GM18867 (cell line): ENCODE measurements around the gene PLCL1.
A peak's percentile ranks its signal among the peaks of the same experiment; 100 is the strongest.
"Not testable (repeated sequence)": the region's sequence is repeated elsewhere in the genome, so short reads cannot be mapped to it uniquely, and the experiment has no call there.

Experiments used
- ATAC-seq: cut with Tn5 transposase; IDR thresholded peaks from one replicate; pipeline ENCODE4 v1.9.1; 2021; ENCODE audit warnings: mild to moderate bottlenecking, moderate library complexity; ENCODE audit not compliant: unreplicated experiment

The PLCL1 gene

GRCh38 chr2:197809064-197809463 is 4.7 kb downstream of the PLCL1 start:
- no peak for ATAC-seq

DNA sequence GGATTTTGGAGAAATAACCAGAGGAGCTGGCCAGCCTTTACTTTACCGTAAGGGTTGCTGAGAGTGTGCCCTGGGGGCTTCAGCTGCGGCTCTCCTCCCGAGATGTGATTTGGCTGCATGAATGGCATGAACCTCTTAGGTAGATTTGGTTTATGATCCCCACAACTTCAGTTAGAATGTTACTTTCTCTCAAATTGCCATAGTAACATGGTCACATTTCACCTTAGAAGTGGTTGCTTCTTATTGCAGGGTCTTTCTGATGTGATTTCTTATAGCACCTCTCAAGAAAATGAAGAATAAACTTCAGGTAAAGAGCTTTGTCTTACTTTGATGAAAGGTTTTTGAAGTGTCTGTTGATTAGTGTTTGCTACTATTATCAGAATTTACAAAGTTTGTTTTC is 5.6 kb downstream of the PLCL1 start:
- no peak for ATAC-seq

GRCh38 chr2:197810491-197810890 is 6.1 kb downstream of the PLCL1 start:
- no peak for ATAC-seq

DNA sequence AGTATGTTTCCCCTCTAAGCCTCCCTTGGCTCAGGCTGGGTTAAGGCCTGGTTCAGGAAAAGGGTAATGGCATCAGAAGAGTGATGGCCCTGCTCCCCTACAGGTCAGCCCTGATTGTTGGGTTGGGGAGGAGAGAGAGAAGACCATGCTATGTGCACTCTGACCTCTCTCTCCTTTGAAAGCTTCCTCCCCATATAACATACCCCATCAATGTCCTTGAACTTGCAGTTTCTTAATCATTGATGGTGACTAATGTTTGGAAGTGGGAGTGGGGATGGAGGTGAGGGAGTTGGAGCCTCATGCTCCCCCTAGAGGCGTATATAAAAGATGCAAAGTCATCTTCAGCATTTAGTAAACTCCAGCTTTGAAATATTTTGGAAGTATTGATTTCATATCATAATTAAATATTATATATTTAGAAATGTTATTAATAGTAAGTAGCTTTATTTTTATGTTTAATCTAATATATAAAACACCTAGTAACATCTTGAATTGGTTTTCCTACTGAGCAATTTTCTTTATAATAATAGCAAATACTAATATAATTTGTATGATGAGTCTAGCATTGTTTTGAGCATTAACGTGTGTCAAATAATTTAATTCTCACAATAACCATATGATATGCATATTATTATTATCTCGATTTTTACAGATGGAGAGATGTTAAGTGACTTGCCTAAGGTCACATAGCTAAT is 8.8 kb downstream of the PLCL1 start:
- ATAC-seq = no peak

DNA sequence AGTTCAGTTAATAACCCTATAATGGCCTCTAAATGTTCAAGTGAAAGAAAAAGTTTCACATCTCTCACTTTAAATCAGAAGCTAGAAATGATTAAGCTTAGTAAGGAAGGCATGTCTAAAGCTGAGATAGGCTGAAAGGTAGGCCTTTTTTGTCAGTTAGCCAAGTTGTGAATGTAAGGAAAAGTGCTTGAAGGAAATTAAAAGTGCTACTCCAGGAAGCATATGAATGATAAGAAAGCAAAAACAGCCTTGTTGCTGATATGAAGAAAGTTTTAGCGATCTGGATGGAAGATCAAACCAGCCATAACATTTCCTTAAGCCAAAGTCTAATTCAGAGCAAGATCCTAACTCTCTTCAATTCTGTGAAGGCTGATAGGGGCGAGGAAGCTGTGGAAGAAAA is 10.1 kb downstream of the PLCL1 start:
- ATAC-seq = no peak

DNA sequence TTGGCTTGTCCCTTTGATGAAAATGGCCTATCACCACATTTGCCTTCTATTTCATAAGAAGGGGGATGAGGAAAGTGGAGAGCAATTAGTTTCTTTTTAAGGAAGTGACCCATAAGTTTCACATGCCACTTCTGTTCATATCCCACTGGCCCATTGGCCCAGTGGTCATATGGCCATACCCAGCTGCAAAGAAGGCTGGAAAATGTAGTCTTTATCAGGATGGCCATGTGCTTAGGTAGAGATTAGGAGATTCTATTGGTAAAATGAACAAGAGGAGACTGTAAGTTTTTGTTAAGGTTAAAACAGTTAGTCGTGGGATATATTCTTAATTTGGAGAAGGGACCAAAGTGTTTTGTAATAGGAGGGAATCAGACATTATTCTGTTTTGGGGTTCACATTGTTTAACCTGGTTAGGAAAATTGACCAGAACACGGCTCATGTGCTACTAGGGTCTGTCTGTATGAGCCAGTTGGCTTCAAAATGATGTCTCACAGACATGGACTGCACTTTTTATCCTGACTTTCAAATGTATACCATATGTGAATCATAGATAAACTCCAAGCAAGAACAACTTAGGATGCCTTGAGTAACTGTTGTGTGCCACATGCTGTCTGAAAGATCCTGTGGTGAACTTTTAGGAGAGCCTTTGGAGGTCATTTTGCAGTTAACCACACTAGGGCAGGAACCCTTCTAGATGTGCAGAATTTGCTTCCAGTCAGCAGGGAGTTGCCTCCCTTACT is 17.3 kb downstream of the PLCL1 start:
- ATAC-seq = no peak

DNA sequence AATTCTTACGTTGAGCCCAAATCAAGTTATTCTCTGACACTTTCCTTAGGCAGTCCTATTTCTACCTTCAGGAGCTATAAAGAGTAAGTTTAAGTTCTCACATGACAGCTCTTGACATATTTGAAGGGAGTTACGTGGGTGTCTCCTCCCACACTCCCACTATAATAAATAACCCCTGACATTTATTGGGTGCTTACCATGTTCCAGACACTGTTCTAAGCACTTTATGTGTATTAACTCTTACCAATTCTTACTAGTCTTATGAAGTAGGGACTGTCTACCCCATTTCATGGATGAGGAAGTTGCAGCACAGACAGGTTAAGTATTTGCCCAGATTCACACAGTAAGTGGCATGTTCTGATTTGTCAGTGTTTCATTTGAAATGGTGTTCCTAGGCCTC is 17.9 kb downstream of the PLCL1 start:
- no peak for ATAC-seq

- ATAC-seq = no peak
These were observed 23.2 kb downstream of the PLCL1 start for GRCh38 chr2:197827618-197828017.

DNA sequence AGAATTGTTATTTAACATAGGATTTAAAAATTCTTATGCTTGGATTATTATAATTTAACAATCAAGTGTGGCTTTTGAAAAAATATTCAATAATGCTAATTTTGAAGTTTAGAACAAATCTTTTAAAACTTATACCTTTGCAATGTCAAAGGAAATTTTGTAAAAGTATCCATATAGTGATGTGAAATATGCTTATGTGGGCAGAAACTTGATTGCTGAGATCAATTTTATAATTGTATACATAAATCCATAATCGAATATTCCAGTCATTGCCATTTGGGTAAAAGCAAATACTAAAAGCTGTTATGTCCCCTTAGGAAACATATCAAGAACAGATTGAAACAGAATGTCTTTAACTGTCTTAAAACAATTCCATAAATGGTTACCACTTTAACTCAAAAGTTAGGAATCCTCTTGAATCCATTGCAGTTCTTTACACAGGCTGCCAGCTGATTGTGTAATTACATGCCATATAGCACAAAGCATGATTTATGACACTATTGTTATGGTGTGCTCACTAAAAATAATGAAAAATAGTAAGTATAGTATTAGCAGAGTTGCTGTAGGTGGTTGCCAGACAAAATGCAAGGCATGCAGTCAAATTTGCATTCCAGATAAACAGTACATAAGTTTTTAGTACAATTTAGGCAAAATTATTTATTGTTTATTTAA is 24.2 kb downstream of the PLCL1 start:
- ATAC-seq = no peak

DNA sequence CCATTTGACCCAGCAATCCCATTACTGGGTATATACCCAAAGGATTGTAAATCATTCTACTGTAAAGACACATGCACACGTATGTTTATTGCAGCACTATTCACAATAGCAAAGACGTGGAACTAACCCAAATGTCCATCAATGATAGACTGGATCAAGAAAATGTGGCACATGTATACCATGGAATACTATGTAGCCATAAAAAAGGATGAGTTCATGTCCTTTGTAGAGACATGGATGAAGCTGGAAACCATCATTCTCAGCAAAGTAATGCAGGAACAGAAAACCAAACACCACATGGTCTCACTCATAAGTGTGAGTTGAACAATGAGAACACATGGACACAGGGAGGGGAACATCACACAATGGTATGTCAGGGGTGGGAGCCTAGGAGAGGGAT is 30.4 kb downstream of the PLCL1 start:
- ATAC-seq = not testable (repeated sequence)

- ATAC-seq = no peak
These were observed 30.9 kb downstream of the PLCL1 start for GRCh38 chr2:197835293-197835692.

DNA sequence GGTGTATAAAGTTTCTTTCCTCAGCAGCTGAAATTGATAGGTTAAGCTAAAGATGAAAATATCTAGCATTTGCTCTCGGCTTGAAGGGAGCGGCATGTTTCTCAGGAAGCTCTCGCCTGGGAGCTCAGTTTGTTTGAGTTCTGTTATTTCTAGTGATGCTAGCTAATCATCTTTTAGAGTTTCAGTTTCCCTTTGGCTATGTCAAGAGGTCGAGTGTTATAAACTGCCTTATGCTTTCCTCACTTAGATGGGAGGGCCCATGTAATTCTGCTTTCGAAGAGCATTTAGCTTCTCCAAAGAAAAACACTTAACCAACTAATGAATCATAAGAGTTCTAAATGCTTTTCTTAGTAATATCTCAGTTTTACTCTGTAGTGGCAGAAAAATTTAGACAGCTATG is 33.6 kb downstream of the PLCL1 start:
- ATAC-seq = peak; percentile 99

- no peak for ATAC-seq
These were observed 34.2 kb downstream of the PLCL1 start for GRCh38 chr2:197838579-197838978.

DNA sequence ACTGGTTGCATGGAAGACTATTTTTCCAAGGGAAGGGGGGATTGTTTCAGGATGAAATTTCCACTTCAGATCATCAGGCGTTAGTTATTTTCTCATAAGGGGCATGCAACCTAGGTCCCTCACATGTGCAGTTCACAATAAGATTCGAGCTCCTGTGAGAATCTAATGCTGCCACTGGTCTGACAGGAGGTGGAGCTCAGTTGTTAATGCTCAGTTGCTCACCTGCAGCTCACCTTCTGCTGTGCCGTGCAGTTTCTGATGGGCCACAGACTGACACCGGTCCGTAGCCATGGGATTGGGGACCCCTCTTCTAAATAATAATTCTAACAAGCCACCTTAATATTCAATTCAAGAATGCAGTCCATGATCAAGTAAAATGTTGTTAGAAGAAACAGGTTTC is 34.9 kb downstream of the PLCL1 start:
- ATAC-seq = no peak

DNA sequence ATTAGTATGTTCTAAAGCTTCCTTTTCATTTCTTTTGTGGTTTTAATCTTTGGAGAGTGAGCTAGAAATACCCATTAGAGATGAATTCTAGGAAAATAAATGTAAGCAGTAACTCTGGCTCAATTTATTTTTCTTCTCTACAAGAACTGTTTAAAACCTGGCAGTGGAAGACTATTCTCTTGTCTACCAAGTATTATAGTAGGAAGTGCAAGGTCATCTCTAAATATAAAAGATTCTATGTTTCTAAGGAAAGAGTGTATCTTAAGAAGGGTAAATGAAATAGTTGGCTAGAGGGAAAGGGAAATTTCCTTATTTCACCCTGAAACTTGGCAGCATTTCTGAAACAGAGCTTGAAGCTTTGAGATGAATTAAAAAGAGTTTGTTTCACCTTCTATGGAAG is 35.5 kb downstream of the PLCL1 start:
- ATAC-seq = no peak

DNA sequence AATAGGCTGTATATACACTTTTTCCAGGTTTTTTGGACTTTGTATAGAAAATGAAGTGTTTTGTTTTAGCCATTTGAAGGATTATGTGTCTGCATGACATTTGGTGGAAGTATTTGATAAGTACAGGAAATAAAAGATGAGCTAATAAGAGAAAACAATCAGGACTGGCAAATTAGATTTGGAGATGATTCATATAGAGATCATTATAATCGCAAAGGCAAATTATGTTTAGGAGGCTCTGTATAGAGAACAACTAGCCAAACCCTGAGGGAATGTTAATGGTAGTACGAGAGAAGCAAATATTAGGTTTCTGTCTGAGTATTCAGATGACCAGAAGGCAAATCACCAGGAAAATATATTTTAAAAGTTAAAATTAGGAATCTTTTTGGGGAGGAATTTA is 41.7 kb downstream of the PLCL1 start:
- ATAC-seq = no peak

DNA sequence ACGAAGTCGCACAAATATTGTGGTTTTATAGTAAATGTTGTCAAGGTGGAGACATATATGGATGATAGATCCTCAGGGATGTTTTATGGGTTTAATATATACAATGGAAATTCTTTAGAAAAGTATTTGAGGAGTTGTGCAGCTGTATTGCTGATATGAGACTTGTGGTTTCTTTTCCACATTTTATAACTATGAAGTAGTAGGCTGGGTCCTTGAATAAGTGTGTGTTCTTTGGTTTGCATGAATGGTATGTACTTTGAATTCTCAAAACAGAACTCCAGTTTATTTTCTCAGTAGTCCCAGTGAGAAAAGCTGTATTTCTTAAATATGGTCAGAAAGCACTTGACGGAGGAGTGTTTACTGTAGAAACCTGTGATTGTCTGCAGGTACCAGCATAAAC is 42.4 kb downstream of the PLCL1 start:
- ATAC-seq = no peak

DNA sequence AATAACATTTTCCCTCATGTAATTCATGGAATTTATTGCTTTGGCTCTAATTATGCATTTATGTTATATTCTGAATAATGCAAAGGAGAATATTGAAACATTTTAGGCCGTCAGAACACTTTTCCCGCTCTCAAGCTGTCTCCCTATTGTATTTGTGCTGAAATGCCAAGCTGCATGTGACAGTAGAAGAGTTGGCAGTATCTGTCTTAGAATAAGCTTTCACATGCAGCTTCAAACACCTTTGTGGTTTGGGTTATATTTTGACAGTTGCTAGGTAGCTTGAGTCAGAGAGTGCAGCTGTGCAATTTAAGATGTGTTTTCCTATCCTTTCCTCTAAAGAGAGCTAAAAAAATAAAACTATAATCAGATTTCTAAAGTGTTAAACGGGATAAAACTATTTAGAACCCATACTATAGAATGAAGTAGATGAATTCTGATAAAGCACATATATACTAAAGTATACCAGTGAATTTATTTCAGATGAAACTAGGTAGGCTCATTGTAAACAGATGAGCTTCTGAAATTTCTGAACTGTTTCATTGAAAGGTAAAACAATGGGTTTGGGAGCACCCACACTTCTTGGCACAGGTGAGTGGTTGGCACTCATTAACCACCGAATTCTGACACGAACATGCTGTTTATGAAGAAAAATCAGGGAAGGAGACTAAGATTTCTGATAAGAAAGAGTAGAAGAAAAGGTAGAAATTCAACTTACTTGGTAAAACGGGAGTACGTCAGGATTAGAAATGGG is 43.4 kb downstream of the PLCL1 start:
- peak; percentile 84 for ATAC-seq

DNA sequence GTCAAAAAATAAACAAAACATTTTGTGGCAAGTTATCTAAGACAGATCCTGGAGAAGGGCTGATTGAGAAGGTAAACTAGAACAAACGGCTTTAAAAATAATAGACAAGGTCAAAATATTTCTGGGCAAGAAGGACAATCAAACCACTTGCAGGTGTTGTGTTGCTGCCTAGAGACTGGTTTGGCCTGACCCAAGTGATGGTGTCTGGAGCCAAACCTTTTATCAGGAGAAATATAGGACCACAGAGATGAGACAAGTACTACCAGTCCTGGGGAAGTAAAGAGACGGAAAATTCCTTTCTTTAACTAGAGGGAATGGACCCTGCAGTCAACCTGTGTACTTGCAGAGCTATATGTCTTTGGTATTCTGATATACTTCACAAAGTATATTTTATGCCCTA is 44.2 kb downstream of the PLCL1 start:
- no peak for ATAC-seq

GRCh38 chr2:197850882-197851450 is 46.6 kb downstream of the PLCL1 start:
- ATAC-seq = no peak

DNA sequence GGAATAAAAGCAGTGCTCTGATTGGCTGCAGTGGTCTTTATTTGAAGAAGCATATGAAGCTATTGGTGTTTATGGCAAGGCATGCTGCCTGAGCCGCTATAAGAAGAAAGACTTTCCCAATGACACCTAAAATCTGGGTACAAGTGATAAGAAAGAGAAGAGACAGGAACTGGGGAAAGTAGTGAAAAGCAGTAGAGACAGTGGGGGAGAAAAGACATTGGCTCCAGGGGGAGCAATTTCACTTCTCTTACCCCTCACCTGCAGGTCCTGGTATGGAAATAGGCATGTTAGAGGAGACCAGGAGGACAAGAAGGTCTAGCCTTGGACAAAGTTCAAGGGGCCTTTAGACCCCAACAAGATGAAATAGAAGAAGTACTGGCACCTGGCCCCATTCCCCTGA is 47.1 kb downstream of the PLCL1 start:
- ATAC-seq = peak; percentile 47
